ENCODE data around the gene CLCN5. TPM values are rescaled to one million over a fixed set of nuclear protein-coding genes. Genes with fewer than 3 reads are reported as not detected.

The CLCN5 gene
- total and polyA plus RNA-seq, 4 donors, result 6.9 to 28.9 (median 13.7) TPM

DNA sequence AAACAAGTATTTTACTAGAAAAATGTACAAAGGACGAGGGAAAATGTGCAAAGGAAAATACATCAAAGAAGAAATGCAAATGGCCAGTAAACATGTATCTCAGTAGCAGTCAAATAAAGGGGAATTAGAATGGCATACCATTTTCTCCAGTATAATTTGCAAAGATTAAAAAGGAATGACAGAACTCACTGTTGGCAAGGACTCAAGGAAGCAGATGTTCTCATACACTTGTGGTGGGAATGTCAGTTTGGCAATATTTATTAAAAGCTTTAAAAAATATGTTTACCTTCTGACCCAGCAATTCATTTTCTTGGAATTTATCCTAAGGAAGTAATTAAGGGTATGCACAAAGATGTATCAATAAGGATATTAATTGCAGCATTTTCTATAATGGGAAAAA is 7.6 kb downstream of the CLCN5 start:
- WGBS (ENCODE audit: insufficient coverage), result no CpG with 5 or more reads among the region's 1 CpG
- no peak overlapping the region for H3K27ac ChIP-seq (ENCODE audit: low read depth, low read length)
- peak in 2 of 6 donors; percentile 10 to 61 for DNase-seq (ENCODE audit: low read depth in 4 of 6, low spot score in 6 of 6)

GRCh38 chrX:49932791-49933190 is 10.4 kb downstream of the CLCN5 start:
- WGBS (ENCODE audit: insufficient coverage), result 25% methylated on average over 1 of the region's 2 CpGs

More for the DNA sequence above, 7.6 kb downstream of the CLCN5 start:
- no peaks in the 10 kb centered on the region for H3K27me3 ChIP-seq (ENCODE audit: control insufficient read depth, insufficient read depth, low read length)
- no peaks in the 10 kb centered on the region for H3K36me3 ChIP-seq (ENCODE audit: control insufficient read depth, insufficient read depth, low read length)
- H3K9me3 ChIP-seq (ENCODE audit: control insufficient read depth, insufficient read depth, low read length), result no peaks in the 10 kb centered on the region
- H3K4me1 ChIP-seq (ENCODE audit: control insufficient read depth, insufficient read depth, low read length), result no peaks in the 10 kb centered on the region
- no peak overlapping the region for H3K4me3 ChIP-seq (ENCODE audit: low read depth, low read length)

DNA sequence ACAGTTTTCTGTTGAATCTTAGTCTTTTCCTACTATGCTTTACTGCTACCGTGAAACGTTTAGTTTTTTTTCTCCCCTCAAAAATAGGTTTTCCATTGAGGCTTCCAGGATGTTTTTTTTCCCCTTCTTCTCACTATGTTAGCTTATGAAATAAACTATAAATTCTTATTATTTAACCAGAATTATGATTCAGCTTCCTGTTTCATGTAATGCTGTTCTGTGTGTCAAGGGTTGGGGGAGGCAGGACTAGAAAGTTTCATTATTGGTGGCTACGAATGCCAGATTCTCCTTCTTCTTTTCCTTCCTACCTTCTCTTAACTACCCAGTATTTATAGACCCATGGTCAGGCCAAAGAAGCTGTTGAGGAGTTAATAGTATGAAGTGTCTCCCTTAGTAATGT is 11.8 kb downstream of the CLCN5 start:
- DNase-seq (ENCODE audit: low read depth in 4 of 6, low spot score in 6 of 6), result no peak
- H3K4me3 ChIP-seq (ENCODE audit: low read depth, low read length), result no peak overlapping the region
- WGBS (ENCODE audit: insufficient coverage), result no CpG with 5 or more reads among the region's 3 CpGs
- no peaks in the 10 kb centered on the region for H3K36me3 ChIP-seq (ENCODE audit: control insufficient read depth, insufficient read depth, low read length)
- H3K27me3 ChIP-seq (ENCODE audit: control insufficient read depth, insufficient read depth, low read length), result no peaks in the 10 kb centered on the region
- no peaks in the 10 kb centered on the region for H3K4me1 ChIP-seq (ENCODE audit: control insufficient read depth, insufficient read depth, low read length)
- H3K9me3 ChIP-seq (ENCODE audit: control insufficient read depth, insufficient read depth, low read length), result peaks cover 3% of the 10 kb centered on the region
- H3K27ac ChIP-seq (ENCODE audit: low read depth, low read length), result no peak overlapping the region

More at GRCh38 chrX:49932791-49933190, 10.4 kb downstream of the CLCN5 start:
- peak in 1 of 6 donors; percentile 64 for DNase-seq (ENCODE audit: low read depth in 4 of 6, low spot score in 6 of 6)
- H3K4me1 ChIP-seq (ENCODE audit: control insufficient read depth, insufficient read depth, low read length), result no peaks in the 10 kb centered on the region
- H3K4me3 ChIP-seq (ENCODE audit: low read depth, low read length), result no peak overlapping the region
- peaks cover under 1% of the 10 kb centered on the region for H3K9me3 ChIP-seq (ENCODE audit: control insufficient read depth, insufficient read depth, low read length)
- no peak overlapping the region for H3K27ac ChIP-seq (ENCODE audit: low read depth, low read length)
- no peaks in the 10 kb centered on the region for H3K27me3 ChIP-seq (ENCODE audit: control insufficient read depth, insufficient read depth, low read length)
- no peaks in the 10 kb centered on the region for H3K36me3 ChIP-seq (ENCODE audit: control insufficient read depth, insufficient read depth, low read length)

DNA sequence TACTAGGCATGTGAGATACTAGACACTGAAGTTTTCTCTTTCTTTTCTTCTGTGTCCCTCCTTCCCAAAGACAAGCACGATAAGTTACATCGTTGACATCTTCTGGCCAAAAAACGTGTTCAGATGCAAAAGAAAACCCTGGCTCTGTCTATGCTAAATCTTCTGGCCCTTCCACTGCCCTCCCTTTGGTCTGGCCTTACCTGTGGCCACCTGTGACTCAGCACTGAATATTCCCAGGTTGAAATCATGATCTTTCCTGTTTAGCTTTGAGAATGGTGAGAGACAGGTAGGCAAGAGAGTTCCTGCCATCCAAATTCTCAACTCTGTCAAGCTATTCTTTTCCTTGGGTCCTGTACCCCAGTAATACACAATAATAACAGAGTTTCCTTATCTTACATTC is 12.3 kb downstream of the CLCN5 start:
- no peak overlapping the region for H3K27ac ChIP-seq (ENCODE audit: low read depth, low read length)
- peaks cover 3% of the 10 kb centered on the region for H3K9me3 ChIP-seq (ENCODE audit: control insufficient read depth, insufficient read depth, low read length)
- WGBS (ENCODE audit: insufficient coverage), result 63% methylated on average over 3 of the region's 3 CpGs
- no peaks in the 10 kb centered on the region for H3K4me1 ChIP-seq (ENCODE audit: control insufficient read depth, insufficient read depth, low read length)
- no peak for DNase-seq (ENCODE audit: low read depth in 4 of 6, low spot score in 6 of 6)
- H3K4me3 ChIP-seq (ENCODE audit: low read depth, low read length), result no peak overlapping the region
- H3K27me3 ChIP-seq (ENCODE audit: control insufficient read depth, insufficient read depth, low read length), result no peaks in the 10 kb centered on the region
- no peaks in the 10 kb centered on the region for H3K36me3 ChIP-seq (ENCODE audit: control insufficient read depth, insufficient read depth, low read length)

GRCh38 chrX:49947781-49948180 is 25.4 kb downstream of the CLCN5 start:
- WGBS (ENCODE audit: insufficient coverage), result no CpG with 5 or more reads among the region's 2 CpGs
- no peak for DNase-seq (ENCODE audit: low read depth in 4 of 6, low spot score in 6 of 6)
- Histone ChIP-seq H3K4me3 (ENCODE audit: low read depth, low read length) (no peak overlapping the region), H3K9me3 (ENCODE audit: control insufficient read depth, insufficient read depth, low read length) (no peaks in the 10 kb centered on the region), H3K27ac (ENCODE audit: low read depth, low read length) (no peak overlapping the region), H3K4me1 (ENCODE audit: control insufficient read depth, insufficient read depth, low read length) (no peaks in the 10 kb centered on the region), H3K36me3 (ENCODE audit: control insufficient read depth, insufficient read depth, low read length) (no peaks in the 10 kb centered on the region), H3K27me3 (ENCODE audit: control insufficient read depth, insufficient read depth, low read length) (no peaks in the 10 kb centered on the region)

GRCh38 chrX:49949961-49950360 is 27.6 kb downstream of the CLCN5 start:
- peak in 1 of 6 donors; percentile 1 for DNase-seq (ENCODE audit: low read depth in 4 of 6, low spot score in 6 of 6)
- Histone ChIP-seq H3K4me1 (ENCODE audit: control insufficient read depth, insufficient read depth, low read length) (no peaks in the 10 kb centered on the region), H3K27me3 (ENCODE audit: control insufficient read depth, insufficient read depth, low read length) (no peaks in the 10 kb centered on the region), H3K36me3 (ENCODE audit: control insufficient read depth, insufficient read depth, low read length) (no peaks in the 10 kb centered on the region), H3K27ac (ENCODE audit: low read depth, low read length) (no peak overlapping the region), H3K9me3 (ENCODE audit: control insufficient read depth, insufficient read depth, low read length) (no peaks in the 10 kb centered on the region), H3K4me3 (ENCODE audit: low read depth, low read length) (no peak overlapping the region)
- WGBS (ENCODE audit: insufficient coverage), result no CpG with 5 or more reads among the region's 1 CpG

DNA sequence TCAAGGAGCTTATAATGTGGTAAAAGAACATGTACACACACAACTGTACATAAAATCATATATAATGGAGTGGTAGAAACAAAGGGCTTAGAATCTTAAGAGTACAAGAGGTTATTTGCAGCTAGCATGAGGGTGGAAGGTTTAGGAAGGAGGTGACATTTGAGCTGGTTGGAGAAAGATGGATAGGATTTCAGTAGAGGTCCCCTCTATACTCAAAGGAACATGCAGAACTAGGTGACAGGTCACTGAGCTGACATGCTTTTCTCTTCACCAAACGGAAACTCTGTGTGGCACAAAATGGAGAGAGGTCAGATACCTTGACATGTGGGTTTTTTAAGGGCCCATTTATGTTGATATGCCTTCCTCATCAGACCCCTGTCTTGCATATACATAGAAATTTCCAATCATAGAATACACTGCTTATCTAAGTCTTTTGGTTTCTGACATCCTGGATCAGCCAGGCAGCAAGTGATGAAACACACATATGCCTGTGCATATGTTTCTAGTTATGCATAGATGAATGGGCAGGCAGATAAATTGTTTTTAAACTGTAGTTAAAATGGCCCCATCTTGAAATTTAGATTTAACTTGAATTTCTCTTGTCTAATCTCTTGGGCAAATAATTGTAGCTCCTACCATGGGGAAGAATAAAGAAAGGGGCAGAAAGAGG is 29.3 kb downstream of the CLCN5 start:
- no CpG with 5 or more reads among the region's 1 CpG for WGBS (ENCODE audit: insufficient coverage)
- DNase-seq (ENCODE audit: low read depth in 4 of 6, low spot score in 6 of 6), result peak in 1 of 6 donors; percentile 21

DNA sequence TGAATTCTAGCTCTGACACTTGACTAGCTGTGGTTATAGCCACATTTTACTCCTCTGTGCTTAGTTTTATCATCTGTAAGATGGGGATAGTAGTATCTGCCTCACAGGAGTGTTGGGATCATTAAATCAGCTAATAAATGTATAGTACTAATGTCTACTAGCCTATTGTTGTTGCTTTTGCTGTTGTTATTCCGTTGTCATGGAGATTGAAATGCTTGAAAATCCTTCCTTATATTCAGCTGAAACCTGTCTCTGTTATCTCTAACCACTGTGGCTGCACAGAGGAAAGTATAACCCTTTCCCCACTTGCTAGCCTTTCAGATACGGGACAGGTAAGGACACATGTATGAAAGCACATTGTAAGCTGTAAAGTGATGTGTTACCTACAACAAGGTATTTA is 33.9 kb downstream of the CLCN5 start:
- no peak overlapping the region for H3K4me3 ChIP-seq (ENCODE audit: low read depth, low read length)
- no peaks in the 10 kb centered on the region for H3K4me1 ChIP-seq (ENCODE audit: control insufficient read depth, insufficient read depth, low read length)
- DNase-seq (ENCODE audit: low read depth in 4 of 6, low spot score in 6 of 6), result no peak
- no CpG with 5 or more reads among the region's 2 CpGs for WGBS (ENCODE audit: insufficient coverage)
- H3K27ac ChIP-seq (ENCODE audit: low read depth, low read length), result no peak overlapping the region
- no peaks in the 10 kb centered on the region for H3K9me3 ChIP-seq (ENCODE audit: control insufficient read depth, insufficient read depth, low read length)
- no peaks in the 10 kb centered on the region for H3K27me3 ChIP-seq (ENCODE audit: control insufficient read depth, insufficient read depth, low read length)
- H3K36me3 ChIP-seq (ENCODE audit: control insufficient read depth, insufficient read depth, low read length), result no peaks in the 10 kb centered on the region

More for the DNA sequence above, 29.3 kb downstream of the CLCN5 start:
- Histone ChIP-seq H3K4me1 (ENCODE audit: control insufficient read depth, insufficient read depth, low read length) (no peaks in the 10 kb centered on the region), H3K27ac (ENCODE audit: low read depth, low read length) (no peak overlapping the region), H3K27me3 (ENCODE audit: control insufficient read depth, insufficient read depth, low read length) (no peaks in the 10 kb centered on the region), H3K4me3 (ENCODE audit: low read depth, low read length) (no peak overlapping the region), H3K36me3 (ENCODE audit: control insufficient read depth, insufficient read depth, low read length) (no peaks in the 10 kb centered on the region), H3K9me3 (ENCODE audit: control insufficient read depth, insufficient read depth, low read length) (no peaks in the 10 kb centered on the region)

GRCh38 chrX:49958727-49959485 is 36.5 kb downstream of the CLCN5 start:
- no peaks in the 10 kb centered on the region for H3K36me3 ChIP-seq (ENCODE audit: control insufficient read depth, insufficient read depth, low read length)
- 81% methylated on average over 2 of the region's 4 CpGs for WGBS (ENCODE audit: insufficient coverage)
- H3K4me1 ChIP-seq (ENCODE audit: control insufficient read depth, insufficient read depth, low read length), result no peaks in the 10 kb centered on the region
- H3K9me3 ChIP-seq (ENCODE audit: control insufficient read depth, insufficient read depth, low read length), result no peaks in the 10 kb centered on the region
- no peak for DNase-seq (ENCODE audit: low read depth in 4 of 6, low spot score in 6 of 6)
- H3K27me3 ChIP-seq (ENCODE audit: control insufficient read depth, insufficient read depth, low read length), result no peaks in the 10 kb centered on the region
- H3K27ac ChIP-seq (ENCODE audit: low read depth, low read length), result no peak overlapping the region
- no peak overlapping the region for H3K4me3 ChIP-seq (ENCODE audit: low read depth, low read length)

DNA sequence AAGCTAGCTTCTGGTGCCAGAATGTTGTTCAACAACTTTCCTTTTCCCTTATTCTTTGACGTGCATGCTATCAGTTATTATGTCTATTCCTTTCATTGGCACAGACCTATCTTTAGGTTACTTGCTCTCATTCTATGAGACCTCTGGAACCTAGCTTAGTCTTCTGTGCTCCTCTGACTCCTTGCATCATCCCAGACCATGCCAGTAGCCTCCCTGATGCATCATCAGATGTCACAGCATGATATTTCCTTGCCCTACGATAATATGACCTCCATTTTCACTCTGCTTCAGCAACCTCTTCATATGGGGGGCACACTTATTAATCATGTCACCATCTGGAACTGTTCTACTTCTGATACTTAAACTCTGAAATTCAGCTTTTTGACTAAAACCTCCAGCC is 37.2 kb downstream of the CLCN5 start:
- Histone ChIP-seq H3K9me3 (ENCODE audit: control insufficient read depth, insufficient read depth, low read length) (no peaks in the 10 kb centered on the region), H3K27me3 (ENCODE audit: control insufficient read depth, insufficient read depth, low read length) (no peaks in the 10 kb centered on the region), H3K4me3 (ENCODE audit: low read depth, low read length) (no peak overlapping the region), H3K36me3 (ENCODE audit: control insufficient read depth, insufficient read depth, low read length) (no peaks in the 10 kb centered on the region), H3K27ac (ENCODE audit: low read depth, low read length) (no peak overlapping the region), H3K4me1 (ENCODE audit: control insufficient read depth, insufficient read depth, low read length) (no peaks in the 10 kb centered on the region)
- WGBS (ENCODE audit: insufficient coverage), result 57% methylated on average over 2 of the region's 2 CpGs
- no peak for DNase-seq (ENCODE audit: low read depth in 4 of 6, low spot score in 6 of 6)

Measured in spinal cord (tissue), 10 donors.